Suprapubic skin (tissue), 3 donors: ENCODE results near the gene C10orf62.

ENCODE experiments used
- EP300 ChIP-seq: sonication (generic); formaldehyde crosslinking; IDR thresholded peaks from one replicate; pipeline ENCODE4 v1.6.1; 2017; ENCODE audit warnings: antibody characterized with exemption
- POLR2A ChIP-seq, 2 donors: fragments of 450-650 bp; IDR thresholded peaks; one replicate each; pipeline ENCODE4 v1.6.1; 2017; ENCODE audit warnings: antibody characterized with exemption in 2 of 2, mild to moderate bottlenecking in 2 of 2, moderate library complexity in 2 of 2
- TF ChIP-seq, protein P1 (sequence below), 2 donors: fragments of 200-600 bp in 1 of 2; fragments of 450-650 bp in 1 of 2; sonication (generic) in 1 of 2; IDR thresholded peaks; one replicate each; pipeline ENCODE4 v1.5.1; 2016 to 2019; ENCODE audit warnings: antibody characterized with exemption in 2 of 2, mild to moderate bottlenecking in 1 of 2, moderate library complexity in 1 of 2

DNA sequence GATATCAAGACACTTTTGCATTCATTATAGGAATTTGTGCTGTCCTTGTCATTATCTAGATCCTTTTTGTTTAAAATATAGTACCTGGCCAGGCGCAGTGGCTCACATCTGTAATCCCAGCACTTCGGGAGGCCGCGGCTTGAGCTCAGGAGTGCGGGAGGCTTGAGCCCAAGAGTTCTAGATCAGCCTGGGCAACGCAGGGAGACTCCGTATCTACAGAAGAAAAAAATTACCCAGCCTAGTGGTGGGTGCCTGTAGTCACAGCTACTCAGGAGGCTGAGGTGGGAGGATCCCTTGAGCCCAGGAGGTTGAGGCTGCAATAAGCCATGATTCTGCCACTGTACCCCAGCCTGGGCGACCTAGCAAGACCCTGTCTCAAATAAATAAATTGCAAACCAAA, 44.4 kb downstream of the C10orf62 start:
- TF ChIP-seq, protein P1, sequence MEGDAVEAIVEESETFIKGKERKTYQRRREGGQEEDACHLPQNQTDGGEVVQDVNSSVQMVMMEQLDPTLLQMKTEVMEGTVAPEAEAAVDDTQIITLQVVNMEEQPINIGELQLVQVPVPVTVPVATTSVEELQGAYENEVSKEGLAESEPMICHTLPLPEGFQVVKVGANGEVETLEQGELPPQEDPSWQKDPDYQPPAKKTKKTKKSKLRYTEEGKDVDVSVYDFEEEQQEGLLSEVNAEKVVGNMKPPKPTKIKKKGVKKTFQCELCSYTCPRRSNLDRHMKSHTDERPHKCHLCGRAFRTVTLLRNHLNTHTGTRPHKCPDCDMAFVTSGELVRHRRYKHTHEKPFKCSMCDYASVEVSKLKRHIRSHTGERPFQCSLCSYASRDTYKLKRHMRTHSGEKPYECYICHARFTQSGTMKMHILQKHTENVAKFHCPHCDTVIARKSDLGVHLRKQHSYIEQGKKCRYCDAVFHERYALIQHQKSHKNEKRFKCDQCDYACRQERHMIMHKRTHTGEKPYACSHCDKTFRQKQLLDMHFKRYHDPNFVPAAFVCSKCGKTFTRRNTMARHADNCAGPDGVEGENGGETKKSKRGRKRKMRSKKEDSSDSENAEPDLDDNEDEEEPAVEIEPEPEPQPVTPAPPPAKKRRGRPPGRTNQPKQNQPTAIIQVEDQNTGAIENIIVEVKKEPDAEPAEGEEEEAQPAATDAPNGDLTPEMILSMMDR (IDR thresholded peaks at IDR 0.05) = no peak
- no peak for TF ChIP-seq POLR2A (IDR thresholded peaks at IDR 0.05)
- no peak for TF ChIP-seq EP300
